Activated CD4-positive, CD25-positive, alpha-beta regulatory T cell treated with anti-CD3 and anti-CD28 coated beads, Interleukin-2, amount 50 U/mL, for 24 hours (primary cell): ENCODE measurements around the gene AGAP9.
"Not testable (repeated sequence)": the region's sequence is repeated elsewhere in the genome, so short reads cannot be mapped to it uniquely, and the experiment has no call there.

Experiments used
- ATAC-seq, 2 donors: fragments of 150-1000 bp; cut with Tn5 transposase; one replicate each; pipeline ENCODE4 v1.10.0; 2021; ENCODE audit warnings: mild to moderate bottlenecking in 1 of 2, moderate library complexity in 1 of 2

The AGAP9 gene

DNA sequence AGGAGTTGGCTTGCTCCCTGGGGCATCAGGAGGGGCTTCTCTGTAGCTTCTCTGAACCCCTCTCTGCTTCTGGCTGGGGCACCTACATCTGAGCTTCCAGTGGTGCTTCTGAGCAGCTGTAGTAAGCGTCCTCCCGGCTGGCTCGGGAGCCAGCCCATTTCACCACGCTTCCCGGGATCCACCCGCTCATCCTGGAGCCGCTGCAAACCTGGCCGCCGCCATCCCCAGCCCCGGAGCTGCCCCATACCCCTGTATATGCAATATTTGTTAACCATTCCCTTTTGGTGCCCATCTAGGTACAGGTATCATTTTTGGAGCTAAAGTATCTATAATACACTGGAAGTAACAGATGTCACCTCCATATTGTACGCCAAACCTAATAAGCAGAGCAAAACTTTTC is 38.7 kb downstream of the AGAP9 start:
- ATAC-seq: not testable (repeated sequence)

DNA sequence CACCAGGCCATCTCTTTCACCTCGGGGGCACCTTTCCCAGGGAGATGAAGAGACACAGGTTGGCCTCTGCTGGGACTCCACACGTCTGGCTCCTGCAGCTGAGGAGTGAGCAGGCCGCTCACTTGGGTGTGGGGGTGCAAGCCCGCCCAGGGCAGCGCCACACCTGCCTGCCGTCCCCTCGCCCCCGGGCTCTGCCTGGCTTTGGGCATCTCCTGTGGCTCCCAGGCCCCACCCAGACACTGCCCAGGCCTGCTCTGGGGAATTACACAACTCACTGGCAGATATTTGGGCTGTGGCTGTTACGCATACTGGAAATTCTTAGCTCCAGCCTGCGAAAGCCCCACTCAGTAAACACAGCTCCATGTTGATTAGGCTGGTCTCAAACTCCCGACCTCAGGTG is 39.5 kb downstream of the AGAP9 start, which contains the start of gene ANXA8:
Gene ANXA8, minus strand, starts transcription at position 193 of the 400 bp plus-strand sequence. Its CDS starts 182 bp downstream, at position 11.
- not testable (repeated sequence) for ATAC-seq

DNA sequence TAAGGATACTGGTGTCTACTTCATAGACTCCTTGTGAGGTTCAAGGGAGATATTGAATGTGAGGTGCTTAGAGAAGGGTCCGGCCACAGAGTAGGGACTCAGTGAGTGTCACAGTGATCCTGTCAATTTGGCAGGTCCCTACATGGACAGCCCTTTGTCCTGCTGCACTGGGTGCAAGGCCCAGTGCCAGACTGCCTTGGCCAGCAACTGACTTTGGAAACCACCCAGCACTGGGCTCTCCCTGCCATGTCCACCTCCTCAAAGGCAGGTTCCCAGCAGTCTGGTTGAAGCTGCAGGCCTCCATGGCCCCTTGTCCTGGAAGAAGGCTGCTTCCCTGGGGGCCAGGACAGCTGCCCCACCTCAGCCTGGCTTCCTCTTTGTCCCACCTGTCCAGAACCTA is 41.1 kb downstream of the AGAP9 start:
- ATAC-seq: not testable (repeated sequence)

DNA sequence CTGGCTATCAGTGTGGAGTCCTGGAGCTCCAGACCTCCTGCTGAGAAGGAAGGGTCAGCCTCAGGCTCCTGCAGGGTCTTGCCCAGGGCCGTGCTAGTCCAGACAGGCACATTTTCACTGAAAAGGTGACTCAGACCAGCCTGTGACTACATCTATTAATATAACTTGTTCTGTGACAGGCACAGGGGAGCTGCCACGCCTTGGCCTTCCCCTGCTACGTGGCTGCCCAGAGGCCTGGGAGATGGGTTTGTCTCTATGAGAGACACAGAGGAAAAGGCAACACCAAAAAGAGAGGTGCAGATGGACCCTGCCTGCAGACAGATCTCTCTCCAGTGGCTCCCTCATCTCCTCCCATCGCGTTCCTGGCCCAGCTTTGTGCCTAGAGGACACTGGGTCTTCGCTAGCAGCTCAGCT is 41.7 kb downstream of the AGAP9 start:
- ATAC-seq: not testable (repeated sequence)

DNA sequence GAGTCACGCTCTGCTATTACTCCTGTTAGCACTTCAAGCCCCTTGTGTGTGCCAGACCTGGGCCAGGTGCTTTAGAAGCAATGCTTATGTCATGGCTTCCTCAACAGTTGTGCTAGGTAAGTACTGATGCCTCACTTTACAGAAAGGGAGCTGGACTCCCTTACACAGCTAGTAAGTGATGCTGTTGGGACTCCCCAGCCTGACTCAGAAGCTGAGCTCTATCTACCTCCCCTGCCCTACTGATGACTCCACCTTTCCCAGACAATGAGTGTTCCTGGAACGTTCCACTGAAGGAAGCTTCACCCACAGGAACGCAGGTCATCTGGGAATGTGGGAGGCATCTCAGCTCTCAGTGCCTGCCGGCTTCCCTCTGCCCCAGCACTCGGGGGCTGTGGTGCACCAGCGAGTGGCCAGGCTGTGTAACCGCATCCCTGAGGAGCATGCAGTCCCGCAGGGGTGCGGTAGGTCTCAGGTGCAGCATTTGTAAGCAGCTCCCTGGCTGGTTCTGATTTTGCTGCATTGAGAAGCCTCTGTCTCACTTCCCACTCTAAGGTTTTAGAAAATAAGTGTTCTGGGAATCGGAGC is 42.2 kb downstream of the AGAP9 start:
- ATAC-seq: peak in 1 of 2 donors; percentile 68

DNA sequence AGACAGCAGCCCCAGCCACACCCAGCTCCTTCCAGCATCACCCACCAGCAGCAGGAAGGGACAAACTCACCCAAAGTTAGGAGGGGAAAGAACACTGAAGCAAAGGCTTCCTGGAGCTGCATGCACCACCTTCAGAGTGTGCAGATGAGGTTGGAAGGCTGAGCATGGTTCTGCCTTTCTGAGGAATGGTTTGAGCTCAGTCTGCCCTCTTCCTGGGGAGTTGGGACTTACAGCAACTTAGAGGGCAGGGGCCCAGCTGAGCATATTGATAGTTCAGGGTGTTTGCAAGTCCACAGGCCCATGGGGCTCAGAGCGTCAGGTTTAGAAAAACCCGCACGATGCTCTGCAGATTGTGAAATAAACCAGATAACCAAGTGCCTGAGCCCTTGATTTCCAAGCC is 43.3 kb downstream of the AGAP9 start:
- ATAC-seq: not testable (repeated sequence)

GRCh38 chr10:47478114-47478513 is 45.3 kb downstream of the AGAP9 start:
- ATAC-seq: not testable (repeated sequence)

DNA sequence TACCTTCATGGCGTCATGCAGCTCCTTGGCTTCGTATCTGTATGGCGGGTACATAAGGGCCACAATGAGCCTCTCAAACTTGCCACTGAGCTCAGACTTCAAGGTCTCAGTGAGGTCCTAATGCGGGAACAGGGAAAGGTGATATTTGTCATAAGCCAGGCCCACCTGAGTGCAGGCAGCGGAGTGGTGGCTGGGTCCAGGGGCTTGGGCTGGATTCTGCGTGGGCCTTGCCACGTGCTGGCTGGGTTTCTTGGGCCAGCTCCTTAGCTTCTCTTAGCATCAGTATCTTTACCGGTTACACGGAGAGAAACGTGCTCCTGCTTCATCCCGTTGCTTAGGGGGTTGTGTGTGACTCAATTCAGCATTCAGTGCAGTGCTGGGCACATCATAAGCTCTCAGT is 46.4 kb downstream of the AGAP9 start:
- ATAC-seq: not testable (repeated sequence)

GRCh38 chr10:47475101-47475500 is 48.3 kb downstream of the AGAP9 start:
- not testable (repeated sequence) for ATAC-seq

DNA sequence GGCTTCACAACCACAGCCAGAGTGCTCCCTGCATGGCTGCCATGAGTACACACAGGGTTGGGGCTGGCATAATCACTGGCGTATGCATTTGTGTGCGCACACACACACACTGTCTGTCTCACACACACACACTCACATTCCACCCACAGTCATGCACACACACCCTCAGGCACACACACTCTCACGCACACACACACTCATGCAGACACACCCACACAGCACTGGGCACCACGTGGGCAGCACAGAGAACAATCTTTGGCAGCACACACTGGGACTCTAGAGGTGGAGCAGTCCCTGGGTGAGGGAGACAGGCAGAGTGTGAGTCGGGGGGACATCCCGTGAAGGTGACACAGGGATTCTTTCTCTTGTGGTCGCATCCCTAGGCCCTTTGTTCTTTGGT is 49.9 kb downstream of the AGAP9 start:
- ATAC-seq: not testable (repeated sequence)

- peak; percentile 72 to 85 for ATAC-seq
Observed at GRCh38 chr10:47472647-47473046, 50.8 kb downstream of the AGAP9 start.

GRCh38 chr10:47472072-47472471 is 51.4 kb downstream of the AGAP9 start:
- not testable (repeated sequence) for ATAC-seq

- ATAC-seq: not testable (repeated sequence)
Observed at GRCh38 chr10:47468731-47469528, 54.5 kb downstream of the AGAP9 start.

DNA sequence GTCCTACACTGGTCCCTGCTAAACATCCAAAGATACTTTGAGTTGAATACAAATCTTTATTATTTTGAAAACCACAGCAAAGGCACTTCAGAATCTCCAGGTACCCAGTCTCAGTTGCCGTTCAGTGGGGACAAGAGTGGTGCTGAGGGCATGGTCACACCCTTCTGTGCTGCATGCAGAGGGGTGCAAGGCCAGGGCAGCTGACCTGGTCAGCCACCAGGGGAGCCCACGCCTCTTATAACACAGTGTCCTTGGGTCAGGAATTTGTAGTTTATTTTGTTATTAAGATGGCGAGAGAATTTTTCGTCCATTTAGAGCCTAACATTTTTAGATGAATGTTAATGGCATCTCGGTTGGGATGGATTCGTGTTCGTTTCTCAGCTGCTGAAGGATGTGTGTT is 55.5 kb downstream of the AGAP9 start:
- ATAC-seq: not testable (repeated sequence)

GRCh38 chr10:47467458-47467857 is 56.0 kb downstream of the AGAP9 start:
- ATAC-seq: not testable (repeated sequence)

- not testable (repeated sequence) for ATAC-seq
Observed at GRCh38 chr10:47465216-47465917, 58.1 kb downstream of the AGAP9 start.

- not testable (repeated sequence) for ATAC-seq
Observed at GRCh38 chr10:47462577-47463358, 60.7 kb downstream of the AGAP9 start.

- ATAC-seq: peak; percentile 23 to 29
Observed at GRCh38 chr10:47461261-47461687, 62.2 kb downstream of the AGAP9 start.

DNA sequence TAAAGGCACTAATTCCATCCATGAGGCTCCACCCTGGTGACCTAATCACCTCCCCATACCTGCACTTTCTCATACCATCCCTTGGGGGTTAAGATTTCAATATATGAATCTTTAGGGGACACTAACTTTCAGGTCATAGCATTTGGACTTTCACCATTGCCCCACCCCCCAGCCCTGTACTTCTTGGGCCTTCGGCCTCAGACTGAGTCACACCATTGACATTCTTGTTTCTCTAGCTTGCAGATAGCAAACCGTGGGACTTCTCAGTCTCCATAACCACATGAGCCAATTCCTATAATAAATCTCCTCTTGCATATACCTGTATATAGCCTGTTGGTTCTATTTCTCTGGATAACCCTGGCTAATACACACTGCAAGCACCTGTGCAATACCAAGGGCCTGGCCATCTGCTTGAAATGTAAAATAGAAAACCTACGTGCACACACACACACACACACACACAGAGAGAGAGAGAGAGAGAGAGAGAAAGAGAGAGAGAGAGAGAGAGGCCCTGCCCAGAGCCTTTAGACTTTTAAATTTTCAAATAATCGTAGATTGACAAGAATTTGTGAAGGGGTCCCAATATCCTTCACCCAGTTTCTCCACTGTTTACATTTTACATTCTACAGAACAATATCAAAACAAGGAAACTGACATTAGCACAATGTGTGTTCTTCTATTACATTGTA is 64.8 kb downstream of the AGAP9 start:
- ATAC-seq: no peak

DNA sequence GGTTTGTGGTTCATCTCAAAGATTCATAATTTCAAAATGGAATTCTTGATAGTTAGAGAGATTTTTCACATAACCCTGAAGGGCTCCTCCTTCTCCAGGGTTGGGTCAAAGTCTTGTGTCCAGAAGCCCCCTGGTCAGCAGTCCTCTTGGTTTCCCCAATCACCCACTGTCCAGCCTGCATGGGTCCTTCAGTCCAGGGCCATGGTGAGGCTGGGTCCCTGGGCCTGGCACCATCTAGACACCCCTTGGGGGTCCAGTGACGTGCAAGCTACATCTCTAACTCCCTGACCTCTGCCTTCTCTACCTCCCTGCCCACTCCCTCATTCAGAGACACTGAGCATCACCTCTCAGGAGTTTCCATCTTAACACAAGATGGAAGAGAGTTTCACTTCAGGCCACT is 65.6 kb downstream of the AGAP9 start:
- ATAC-seq: no peak

DNA sequence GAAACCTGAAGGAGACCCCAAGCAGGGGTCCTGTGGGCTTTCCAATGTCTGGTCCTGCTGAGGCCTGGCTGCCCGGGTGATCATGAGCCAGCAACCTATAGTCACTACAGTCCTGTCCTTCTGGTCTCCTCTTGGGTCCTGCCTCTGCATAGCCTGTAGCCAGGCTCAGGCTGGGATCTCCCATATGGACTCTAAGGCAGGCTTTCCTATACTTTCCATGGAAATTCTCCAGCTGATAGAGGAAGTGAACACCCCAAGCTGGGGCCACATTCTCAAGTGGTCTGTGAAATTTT is 66.0 kb downstream of the AGAP9 start:
- no peak for ATAC-seq
